ENCODE data around the gene POLN.

The POLN gene

DNA sequence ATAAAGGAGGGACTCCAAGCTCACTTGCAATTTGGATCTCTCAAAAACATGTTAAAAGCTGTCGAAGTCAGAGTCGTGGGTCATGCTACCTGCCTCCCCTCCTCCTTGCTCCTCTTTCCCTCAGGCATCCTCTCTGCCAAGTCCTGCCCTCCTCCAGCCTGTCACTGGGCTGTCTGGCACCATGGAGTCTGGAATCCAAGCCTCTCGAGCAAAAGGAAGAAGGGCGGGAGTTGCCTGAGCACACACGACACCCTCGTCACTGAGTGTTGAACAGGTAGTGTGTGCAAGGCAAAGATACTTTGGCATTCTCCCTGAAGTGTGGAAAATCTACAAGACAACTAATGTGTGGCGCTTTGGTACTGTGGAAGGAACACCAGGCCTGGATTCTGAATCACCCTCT lies 62.2 kb downstream of the POLN start:
- TF ChIP-seq, protein P1, sequence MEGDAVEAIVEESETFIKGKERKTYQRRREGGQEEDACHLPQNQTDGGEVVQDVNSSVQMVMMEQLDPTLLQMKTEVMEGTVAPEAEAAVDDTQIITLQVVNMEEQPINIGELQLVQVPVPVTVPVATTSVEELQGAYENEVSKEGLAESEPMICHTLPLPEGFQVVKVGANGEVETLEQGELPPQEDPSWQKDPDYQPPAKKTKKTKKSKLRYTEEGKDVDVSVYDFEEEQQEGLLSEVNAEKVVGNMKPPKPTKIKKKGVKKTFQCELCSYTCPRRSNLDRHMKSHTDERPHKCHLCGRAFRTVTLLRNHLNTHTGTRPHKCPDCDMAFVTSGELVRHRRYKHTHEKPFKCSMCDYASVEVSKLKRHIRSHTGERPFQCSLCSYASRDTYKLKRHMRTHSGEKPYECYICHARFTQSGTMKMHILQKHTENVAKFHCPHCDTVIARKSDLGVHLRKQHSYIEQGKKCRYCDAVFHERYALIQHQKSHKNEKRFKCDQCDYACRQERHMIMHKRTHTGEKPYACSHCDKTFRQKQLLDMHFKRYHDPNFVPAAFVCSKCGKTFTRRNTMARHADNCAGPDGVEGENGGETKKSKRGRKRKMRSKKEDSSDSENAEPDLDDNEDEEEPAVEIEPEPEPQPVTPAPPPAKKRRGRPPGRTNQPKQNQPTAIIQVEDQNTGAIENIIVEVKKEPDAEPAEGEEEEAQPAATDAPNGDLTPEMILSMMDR (IDR thresholded peaks at IDR 0.05), result no peak
- DNase-seq (ENCODE audit: low spot score), result no peak
- Histone ChIP-seq H3K4me3 (no peak overlapping the region), H3K27ac (no peak overlapping the region)

GRCh38 chr4:2178986-2179385 lies 62.9 kb downstream of the POLN start:
- Histone ChIP-seq H3K4me3 (no peak overlapping the region), H3K27ac (no peak overlapping the region)
- TF ChIP-seq, protein P1 (IDR thresholded peaks at IDR 0.05), result no peak
- no peak for DNase-seq (ENCODE audit: low spot score)

- TF ChIP-seq, protein P1 (IDR thresholded peaks at IDR 0.05), result no peak
- no peak for DNase-seq (ENCODE audit: low spot score)
- Histone ChIP-seq H3K4me3 (no peak overlapping the region), H3K27ac (no peak overlapping the region)
Measured at GRCh38 chr4:2177443-2178093, 64.4 kb downstream of the POLN start.

DNA sequence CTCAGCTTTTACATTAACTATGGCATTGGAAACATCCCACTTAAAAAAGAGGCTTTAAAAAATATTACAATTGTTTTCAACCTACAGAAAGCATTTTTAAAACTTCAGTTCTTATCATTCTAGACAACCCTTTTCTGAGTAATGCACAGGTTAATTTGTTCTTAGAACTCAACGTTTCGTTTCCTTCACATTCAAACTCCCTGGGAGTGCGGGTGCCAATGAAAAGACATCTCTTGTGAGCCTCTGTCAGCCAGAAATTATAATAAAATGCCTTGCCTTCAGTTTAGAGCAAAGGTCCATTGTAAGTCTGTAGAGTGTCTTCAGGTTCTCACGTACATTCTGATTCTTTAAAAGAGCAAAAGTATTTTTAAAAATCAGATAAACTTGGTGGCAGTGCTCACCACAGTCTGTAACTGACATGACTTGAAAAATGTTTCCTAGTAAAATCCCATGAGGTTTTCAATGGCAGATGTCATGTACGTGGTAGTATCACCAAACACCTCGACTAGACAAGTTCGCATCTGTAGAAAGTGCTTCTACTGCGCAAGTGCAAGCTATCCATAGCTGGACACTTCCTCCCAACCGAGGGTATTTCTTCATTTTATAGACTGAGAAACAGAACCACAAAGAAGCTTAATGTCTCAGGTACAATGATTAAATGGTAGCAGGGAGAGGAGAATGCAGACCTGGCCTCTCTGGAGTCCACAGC lies 65.8 kb downstream of the POLN start:
- TF ChIP-seq, protein P1 (IDR thresholded peaks at IDR 0.05), result no peak
- Histone ChIP-seq H3K4me3 (no peak overlapping the region), H3K27ac (no peak overlapping the region)
- DNase-seq (ENCODE audit: low spot score), result no peak

DNA sequence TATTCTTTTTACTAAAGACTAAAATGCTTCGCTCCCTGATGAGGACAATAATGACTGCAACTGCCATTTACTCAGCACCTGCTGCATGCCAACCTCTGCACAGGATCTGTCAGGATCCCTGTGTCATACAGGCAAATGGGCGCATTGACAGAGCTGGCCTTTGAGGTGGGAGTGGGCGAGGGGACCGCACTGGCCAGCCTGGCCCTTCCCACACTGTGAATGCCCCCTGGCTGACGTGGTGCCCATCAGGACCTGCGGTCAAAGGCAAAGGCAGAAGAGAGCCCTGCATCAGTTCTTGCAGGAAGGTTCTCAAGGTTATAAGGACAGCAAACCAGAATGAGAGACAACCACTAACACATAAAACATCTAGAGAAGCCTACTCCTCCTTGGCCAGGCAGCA lies 67.9 kb downstream of the POLN start:
- TF ChIP-seq, protein P1 (IDR thresholded peaks at IDR 0.05), result no peak
- Histone ChIP-seq H3K27ac (no peak overlapping the region), H3K4me3 (no peak overlapping the region)
- DNase-seq (ENCODE audit: low spot score), result no peak

DNA sequence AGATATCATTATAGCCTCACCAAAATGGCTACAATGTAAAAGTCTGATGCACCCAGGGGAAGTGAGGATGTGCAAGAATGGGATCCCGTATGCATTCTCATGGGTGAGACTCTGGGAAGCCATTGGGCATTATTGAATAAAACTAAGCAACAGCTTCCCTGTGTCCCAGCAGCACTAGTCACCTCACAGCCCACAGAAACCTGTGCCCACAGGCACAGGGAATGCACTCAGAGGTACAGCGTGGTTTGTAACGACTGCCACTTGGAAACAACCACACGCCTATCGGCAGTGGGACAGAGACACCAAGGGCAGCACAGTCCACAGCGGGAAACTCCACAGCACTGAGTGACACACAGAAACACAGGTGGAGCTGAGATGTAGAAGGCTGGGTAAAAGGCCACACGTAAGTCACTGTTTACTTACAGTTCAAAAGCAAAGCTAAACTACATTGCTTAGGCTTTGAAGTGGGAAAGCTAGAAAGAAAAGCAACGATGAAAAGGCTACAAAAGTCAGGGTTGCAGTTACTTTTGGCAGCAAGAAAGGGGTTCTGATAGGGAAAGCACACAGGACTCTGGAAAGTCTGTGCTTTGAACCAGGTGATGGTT lies 69.2 kb downstream of the POLN start:
- no peak overlapping the region for H3K27ac ChIP-seq
- TF ChIP-seq, protein P1 (IDR thresholded peaks at IDR 0.05), result no peak
- no peak for DNase-seq (ENCODE audit: low spot score)
- no peak overlapping the region for H3K4me3 ChIP-seq
